Measurements from ENCODE around the gene FADS2. TPM values are rescaled to one million over a fixed set of nuclear protein-coding genes. Genes with fewer than 3 reads are reported as not detected.

The FADS2 gene
- total RNA-seq, 1 donor from 2014 or later: 37.6 TPM

DNA sequence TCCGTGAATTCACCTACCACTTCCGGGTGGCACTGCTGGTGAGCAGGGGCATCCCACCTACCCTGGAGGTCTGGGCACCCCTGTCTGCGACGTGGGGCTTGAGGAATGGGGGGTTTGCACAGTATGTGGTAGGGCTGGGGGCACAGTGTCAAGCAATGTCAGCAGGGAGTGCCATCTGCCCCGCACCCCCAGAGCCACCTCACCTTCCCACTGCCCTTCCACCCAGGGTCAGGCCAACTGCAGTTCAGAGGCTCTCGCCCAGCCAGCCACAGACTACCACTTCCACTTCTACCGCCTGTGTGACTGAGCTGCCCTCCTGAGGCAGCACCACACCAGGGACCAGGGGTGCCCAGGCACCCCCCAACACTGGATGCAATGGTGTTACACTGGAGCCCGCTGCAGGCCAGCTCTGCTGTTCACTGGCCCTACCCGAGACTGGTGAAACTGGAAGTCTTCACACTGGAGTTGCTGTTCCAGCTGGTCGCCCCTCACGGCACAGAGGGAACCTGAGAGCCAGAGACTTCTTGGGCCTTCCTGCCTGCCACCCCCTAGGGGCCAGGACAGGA, 42.2 kb upstream of the FADS2 start:
- Histone ChIP-seq H3K36me3 (peaks cover 51 to 60% of the 10 kb centered on the region in 2 donors), H3K9me3 (no peaks in the 10 kb centered on the region), H3K4me3 (no peak overlapping the region), H3K27ac (no peak overlapping the region), H3K4me1 (no peaks in the 10 kb centered on the region), H3K27me3 (no peaks in the 10 kb centered on the region)
- intact Hi-C loops (cut with DNase I): no loop called here
- DNase-seq (ENCODE audit: low spot score in 2 of 2): no peak
- TF ChIP-seq, protein P1, sequence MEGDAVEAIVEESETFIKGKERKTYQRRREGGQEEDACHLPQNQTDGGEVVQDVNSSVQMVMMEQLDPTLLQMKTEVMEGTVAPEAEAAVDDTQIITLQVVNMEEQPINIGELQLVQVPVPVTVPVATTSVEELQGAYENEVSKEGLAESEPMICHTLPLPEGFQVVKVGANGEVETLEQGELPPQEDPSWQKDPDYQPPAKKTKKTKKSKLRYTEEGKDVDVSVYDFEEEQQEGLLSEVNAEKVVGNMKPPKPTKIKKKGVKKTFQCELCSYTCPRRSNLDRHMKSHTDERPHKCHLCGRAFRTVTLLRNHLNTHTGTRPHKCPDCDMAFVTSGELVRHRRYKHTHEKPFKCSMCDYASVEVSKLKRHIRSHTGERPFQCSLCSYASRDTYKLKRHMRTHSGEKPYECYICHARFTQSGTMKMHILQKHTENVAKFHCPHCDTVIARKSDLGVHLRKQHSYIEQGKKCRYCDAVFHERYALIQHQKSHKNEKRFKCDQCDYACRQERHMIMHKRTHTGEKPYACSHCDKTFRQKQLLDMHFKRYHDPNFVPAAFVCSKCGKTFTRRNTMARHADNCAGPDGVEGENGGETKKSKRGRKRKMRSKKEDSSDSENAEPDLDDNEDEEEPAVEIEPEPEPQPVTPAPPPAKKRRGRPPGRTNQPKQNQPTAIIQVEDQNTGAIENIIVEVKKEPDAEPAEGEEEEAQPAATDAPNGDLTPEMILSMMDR (IDR thresholded peaks at IDR 0.05): no peak

DNA sequence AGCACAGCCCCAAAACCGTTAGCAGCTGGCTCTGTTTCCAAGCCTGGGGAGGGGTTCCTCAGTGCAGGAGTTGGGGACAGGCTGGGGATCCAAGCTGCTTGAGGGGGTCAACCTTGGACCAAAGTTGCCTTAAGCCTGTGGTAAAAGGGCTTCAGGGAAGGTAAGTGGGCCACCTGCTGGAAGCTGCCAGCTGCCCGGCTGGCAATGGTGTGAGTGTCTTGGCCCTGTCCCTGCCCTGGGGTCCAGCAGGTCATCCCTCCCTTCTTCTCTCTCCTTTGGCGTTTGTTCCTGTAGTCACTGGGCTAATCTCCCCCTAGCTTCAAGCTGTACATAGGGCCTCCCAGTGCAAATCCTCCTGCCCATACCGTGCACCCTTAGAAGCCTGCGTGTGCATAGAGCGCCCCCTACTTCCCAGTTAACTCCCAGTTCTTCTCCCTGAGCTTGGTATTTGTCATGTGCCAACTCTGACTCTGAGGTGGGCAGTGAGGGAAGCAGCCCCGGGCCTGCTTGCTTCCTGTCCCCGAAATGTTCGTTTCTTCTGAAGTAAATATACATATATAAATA, 40.1 kb upstream of the FADS2 start:
- H3K27me3 ChIP-seq: no peaks in the 10 kb centered on the region
- no peaks in the 10 kb centered on the region for H3K9me3 ChIP-seq
- no peak overlapping the region for H3K27ac ChIP-seq
- intact Hi-C loops (cut with DNase I): no loop called here
- H3K36me3 ChIP-seq: peaks cover 45 to 60% of the 10 kb centered on the region in 2 donors
- TF ChIP-seq, protein P1 (IDR thresholded peaks at IDR 0.05): peak in 1 of 3 experiments; percentile 15
- H3K4me1 ChIP-seq: peaks cover 0 to 11% of the 10 kb centered on the region in 2 donors
- no peak for DNase-seq (ENCODE audit: low spot score in 2 of 2)
- no peak overlapping the region for H3K4me3 ChIP-seq

DNA sequence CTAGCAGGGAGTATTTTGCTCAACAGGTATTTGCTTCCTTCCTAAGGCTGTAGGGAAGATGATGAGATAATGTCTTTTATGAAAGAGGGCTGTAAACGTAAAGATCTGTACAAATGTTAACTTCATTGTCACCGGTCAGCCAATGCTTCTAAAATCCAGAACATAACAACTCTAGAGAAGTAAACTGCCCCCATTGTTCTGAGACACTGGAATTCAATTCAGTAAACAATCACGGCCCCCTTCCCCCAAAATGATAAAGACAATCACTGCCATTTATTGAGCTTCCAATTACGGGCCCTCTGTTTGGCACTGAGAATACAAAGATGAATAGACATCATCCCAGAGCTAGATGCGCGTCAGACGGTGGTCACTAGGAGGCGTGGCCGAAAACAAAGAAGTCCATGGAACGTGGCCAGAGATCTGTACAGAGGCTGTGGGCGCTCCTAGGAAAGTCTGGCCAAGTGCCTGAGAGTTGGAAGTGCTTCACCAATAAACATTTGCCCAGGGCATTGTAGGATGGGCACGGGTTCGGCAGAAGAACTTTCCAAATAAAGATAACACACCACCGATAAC, 36.3 kb upstream of the FADS2 start:
- H3K9me3 ChIP-seq: no peaks in the 10 kb centered on the region
- peaks cover 5 to 19% of the 10 kb centered on the region in 2 donors for H3K4me1 ChIP-seq
- TF ChIP-seq, protein P1 (IDR thresholded peaks at IDR 0.05): peak in 1 of 3 experiments; percentile 18
- H3K27ac ChIP-seq: peak overlapping the region; percentile 87 to 97
- no peaks in the 10 kb centered on the region for H3K27me3 ChIP-seq
- peaks cover 32 to 35% of the 10 kb centered on the region in 2 donors for H3K36me3 ChIP-seq
- intact Hi-C loops (cut with DNase I): loop anchor here (1.0 to 5.0 kb wide), 4 partner anchors 23 to 330 kb away; partner anchors contain the start of genes FTH1 and INCENP
- DNase-seq (ENCODE audit: low spot score in 2 of 2): peak in 1 of 2 donors; percentile 89
- H3K4me3 ChIP-seq: peak overlapping the region; percentile 79 to 99

GRCh38 chr11:61792310-61793082, 35.6 kb upstream of the FADS2 start, which contains the start of the genes FEN1 and TMEM258:
TSS of gene FEN1 (plus strand) at chr11:61792911. CDS start at chr11:61795362, 2,451 bp downstream.
TSS of gene TMEM258 (minus strand) at chr11:61792599. CDS start at chr11:61792558, 41 bp downstream.
- peak; percentile 60 to 93 for DNase-seq (ENCODE audit: low spot score in 2 of 2)
- intact Hi-C loops (cut with DNase I): loop anchor here (1.0 to 5.0 kb wide), 4 partner anchors 23 to 330 kb away; partner anchors contain the start of genes FTH1 and INCENP
- H3K27me3 ChIP-seq: no peaks in the 10 kb centered on the region
- H3K9me3 ChIP-seq: no peaks in the 10 kb centered on the region
- H3K4me1 ChIP-seq: peaks cover 5 to 19% of the 10 kb centered on the region in 2 donors
- H3K36me3 ChIP-seq: peaks cover 28 to 32% of the 10 kb centered on the region in 2 donors
- TF ChIP-seq, protein P1 (IDR thresholded peaks at IDR 0.05): peak in 2 of 3 experiments; percentile 20 to 22
- H3K27ac ChIP-seq: peak within 1 kb of the TSS; percentile 87 to 97
- peak within 1 kb of the TSS; percentile 79 to 99 for H3K4me3 ChIP-seq

Measured in ascending aorta (tissue), 2 donors.